GM23248 (cell line): ENCODE measurements around the gene DUS1L. TPM values are rescaled to one million over a fixed set of nuclear protein-coding genes. Genes with fewer than 3 reads are reported as not detected.
A peak's percentile ranks its signal among the peaks of the same experiment; 100 is the strongest.

Experiments
- DNase-seq: peaks from one replicate; pipeline ENCODE4 v3.0.0-alpha.2; 2015
- H2AFZ ChIP-seq: fragments of 200-600 bp; sonication (generic); 2 replicates; pipeline ENCODE4 v1.6.1; 2016; ENCODE audit warnings: antibody characterized with exemption
- H3F3A ChIP-seq: fragments of 200-600 bp; sonication (generic); 2 replicates; pipeline ENCODE4 v1.6.1; 2016; ENCODE audit warnings: mild to moderate bottlenecking, antibody characterized with exemption, mixed run types; ENCODE audit not compliant: insufficient read depth
- H3K27ac ChIP-seq: fragments of 200-600 bp; sonication (generic); 2 replicates; pipeline ENCODE4 v1.5.1; 2016; ENCODE audit warnings: mild to moderate bottlenecking
- H3K27me3 ChIP-seq: fragments of 200-600 bp; sonication (generic); replicated peaks from 2 replicates; pipeline ENCODE4 v1.6.1; 2016; ENCODE audit warnings: mild to moderate bottlenecking; ENCODE audit not compliant: insufficient read depth
- H3K36me3 ChIP-seq: fragments of 200-600 bp; sonication (generic); 2 replicates; pipeline ENCODE4 v1.6.1; 2016; ENCODE audit warnings: low read depth, mild to moderate bottlenecking
- H3K4me1 ChIP-seq: fragments of 200-600 bp; sonication (generic); 2 replicates; pipeline ENCODE4 v1.6.1; 2016; ENCODE audit warnings: mild to moderate bottlenecking; ENCODE audit not compliant: insufficient read depth
- H3K4me2 ChIP-seq: fragments of 200-600 bp; sonication (generic); one replicate; pipeline ENCODE4 v1.6.1; 2016; ENCODE audit warnings: mild to moderate bottlenecking; ENCODE audit not compliant: unreplicated experiment
- H3K4me3 ChIP-seq: fragments of 200-600 bp; sonication (generic); 2 replicates; pipeline ENCODE4 v1.5.1; 2016; ENCODE audit warnings: mild to moderate bottlenecking
- H3K79me2 ChIP-seq: fragments of 200-600 bp; sonication (generic); 2 replicates; pipeline ENCODE4 v1.6.1; 2016; ENCODE audit warnings: mild to moderate bottlenecking; ENCODE audit not compliant: insufficient read depth
- H3K9ac ChIP-seq: fragments of 200-600 bp; sonication (generic); 2 replicates; pipeline ENCODE4 v1.6.1; 2016; ENCODE audit warnings: mild to moderate bottlenecking
- H3K9me2 ChIP-seq: fragments of 200-600 bp; sonication (generic); 2 replicates; pipeline ENCODE4 v1.6.1; 2016; ENCODE audit warnings: mixed run types, mild to moderate bottlenecking, moderate library complexity; ENCODE audit not compliant: insufficient read depth
- H3K9me3 ChIP-seq: fragments of 200-600 bp; sonication (generic); one replicate; pipeline ENCODE4 v1.6.1; 2017; ENCODE audit warnings: low read depth
- H4K20me1 ChIP-seq: fragments of 200-600 bp; sonication (generic); 2 replicates; pipeline ENCODE4 v1.6.0; 2016; ENCODE audit not compliant: insufficient read depth
- EZH2 ChIP-seq: fragments of 200-600 bp; sonication (generic); IDR thresholded peaks from 2 replicates; pipeline ENCODE4 v1.6.1; 2018; ENCODE audit warnings: antibody characterized with exemption, mild to moderate bottlenecking; ENCODE audit not compliant: insufficient read depth, poor library complexity, severe bottlenecking
- EZH2phosphoT487 ChIP-seq: fragments of 200-600 bp; sonication (generic); IDR thresholded peaks from 2 replicates; pipeline ENCODE4 v1.6.1; 2018; ENCODE audit warnings: antibody characterized with exemption, moderate library complexity, mild to moderate bottlenecking, low read depth; ENCODE audit not compliant: insufficient read depth
- WGBS, 2 experiments: methylation state at CpG; one replicate each; pipeline ENCODE4 v1.1.6; 2015 to 2017; ENCODE audit warnings: low lambda C conversion rate in 2 of 2, low coverage in 1 of 2; ENCODE audit errors: missing lambda C conversion rate in 2 of 2; 5-methylcytosine and 5-hydroxymethylcytosine counted together
- in situ Hi-C: fragments of 300-500 bp; cut with MboI; formaldehyde crosslinking; loops from 2 replicates; pipeline ENCODE4 v1.15.0; 2020
- polyA plus RNA-seq: library from polyadenylated mRNA; unstranded; fragments of >200 nt; fragmentation: Nextera tagmentation; extraction: Ambion mirVana; gene quantifications from 2 replicates; pipeline ENCODE4 v1.2.1, GENCODE V29; 2016
- total RNA-seq: library from RNA; depleted of rRNA; stranded (reverse); fragments of >200 nt; shearing (Covaris generic); gene quantifications from 2 replicates; pipeline ENCODE4 v1.2.3, GENCODE V29; 2014; rRNA removed

Gene DUS1L
- total RNA-seq (61.2 and 96.4 TPM in 2 replicates), polyA plus RNA-seq (13.3 and 27.7 TPM in 2 replicates)

- Histone ChIP-seq H3K9me2 (no peaks in the 10 kb centered on the region), H3K9ac (peak within 1 kb of the TSS; percentile 89), H3F3A (no peaks in the 10 kb centered on the region), H3K9me3 (no peaks in the 10 kb centered on the region), H3K4me3 (peak within 1 kb of the TSS; percentile 96), H3K4me1 (peaks cover 3% of the 10 kb centered on the region; the same call in 1 of the 2 replicates), H3K27ac (peak within 1 kb of the TSS; percentile 25), H3K79me2 (peaks cover 38% of the 10 kb centered on the region), H2AFZ (peak within 1 kb of the TSS; percentile 98), H3K36me3 (no peaks in the 10 kb centered on the region), H3K27me3 (no peaks in the 10 kb centered on the region), H4K20me1 (no peaks in the 10 kb centered on the region), H3K4me2 (peak within 1 kb of the TSS; percentile 85)
- peak; percentile 77 for DNase-seq
- 8 to 12% methylated on average over 69 to 86 of the region's 88 CpGs for WGBS, 2 experiments
- TF ChIP-seq EZH2phosphoT487 (no peak), EZH2 (no peak)
- in situ Hi-C loops = no loop called here
These were observed at the start of gene DUS1L for GRCh38 chr17:82065638-82066303. Gene DUS1L (minus strand): TSS chr17:82065804. CDS start chr17:82065059, 745 bp downstream.

- no peaks in the 10 kb centered on the region for H3K79me2 ChIP-seq
These were observed 49.3 kb upstream of the DUS1L start for GRCh38 chr17:82114872-82115271.

GRCh38 chr17:82114447-82114846, 48.8 kb upstream of the DUS1L start:
- H3K36me3 ChIP-seq = no peaks in the 10 kb centered on the region
- no peak overlapping the region for H2AFZ ChIP-seq
- 97 to 98% methylated on average over 9 to 10 of the region's 10 CpGs for WGBS, 2 experiments
- H3K4me1 ChIP-seq = no peaks in the 10 kb centered on the region
- no peak overlapping the region for H3K9ac ChIP-seq
- no peak overlapping the region for H3K4me2 ChIP-seq
- H3K27ac ChIP-seq = no peak overlapping the region
- no peaks in the 10 kb centered on the region for H3K79me2 ChIP-seq
- no peak for DNase-seq
- no peaks in the 10 kb centered on the region for H4K20me1 ChIP-seq
- TF ChIP-seq EZH2 (no peak), EZH2phosphoT487 (no peak)
- H3K9me3 ChIP-seq = no peaks in the 10 kb centered on the region
- no peak overlapping the region for H3K4me3 ChIP-seq
- no peaks in the 10 kb centered on the region for H3K27me3 ChIP-seq
- H3F3A ChIP-seq = no peaks in the 10 kb centered on the region
- in situ Hi-C loops = no loop called here
- no peaks in the 10 kb centered on the region for H3K9me2 ChIP-seq

More at GRCh38 chr17:82114872-82115271, 49.3 kb upstream of the DUS1L start:
- TF ChIP-seq EZH2phosphoT487 (no peak), EZH2 (no peak)
- no peak overlapping the region for H3K4me3 ChIP-seq
- in situ Hi-C loops = no loop called here
- H3K36me3 ChIP-seq = no peaks in the 10 kb centered on the region
- H3K9me2 ChIP-seq = no peaks in the 10 kb centered on the region
- 0 out of 2 replicates have a peak, but pooled peaks cover under 1% of the 10 kb centered on the region for H3K4me1 ChIP-seq
- H3K27me3 ChIP-seq = no peaks in the 10 kb centered on the region
- 93 to 98% methylated on average over 9 of the region's 9 CpGs for WGBS, 2 experiments
- no peak overlapping the region for H3K4me2 ChIP-seq
- H2AFZ ChIP-seq = no peak overlapping the region
- H4K20me1 ChIP-seq = no peaks in the 10 kb centered on the region
- H3K9ac ChIP-seq = no peak overlapping the region
- H3K9me3 ChIP-seq = no peaks in the 10 kb centered on the region
- no peaks in the 10 kb centered on the region for H3F3A ChIP-seq
- no peak for DNase-seq
- H3K27ac ChIP-seq = no peak overlapping the region

- TF ChIP-seq EZH2phosphoT487 = no peak
- no peak for TF ChIP-seq EZH2
These were observed 48.3 kb upstream of the DUS1L start for GRCh38 chr17:82113941-82114340.

More at GRCh38 chr17:82113941-82114340, 48.3 kb upstream of the DUS1L start:
- Histone ChIP-seq H3K4me2 (no peak overlapping the region), H3F3A (no peaks in the 10 kb centered on the region), H3K36me3 (no peaks in the 10 kb centered on the region), H3K4me3 (no peak overlapping the region), H3K9me3 (no peaks in the 10 kb centered on the region), H3K27ac (no peak overlapping the region), H2AFZ (no peak overlapping the region), H3K9me2 (no peaks in the 10 kb centered on the region), H3K4me1 (no peaks in the 10 kb centered on the region), H4K20me1 (no peaks in the 10 kb centered on the region), H3K27me3 (no peaks in the 10 kb centered on the region), H3K9ac (no peak overlapping the region), H3K79me2 (no peaks in the 10 kb centered on the region)
- 94 to 95% methylated on average over 12 to 13 of the region's 13 CpGs for WGBS, 2 experiments
- no peak for DNase-seq
- in situ Hi-C loops = no loop called here
